ENCODE results near the gene BNIP5. TPM values are rescaled to one million over a fixed set of nuclear protein-coding genes. Genes with fewer than 3 reads are reported as not detected.

Gene BNIP5
- total and polyA plus RNA-seq, 2 of the 13 experiments (the other 11 are each of a cell fraction or from before 2014, with no cell fraction given), result not detected

DNA sequence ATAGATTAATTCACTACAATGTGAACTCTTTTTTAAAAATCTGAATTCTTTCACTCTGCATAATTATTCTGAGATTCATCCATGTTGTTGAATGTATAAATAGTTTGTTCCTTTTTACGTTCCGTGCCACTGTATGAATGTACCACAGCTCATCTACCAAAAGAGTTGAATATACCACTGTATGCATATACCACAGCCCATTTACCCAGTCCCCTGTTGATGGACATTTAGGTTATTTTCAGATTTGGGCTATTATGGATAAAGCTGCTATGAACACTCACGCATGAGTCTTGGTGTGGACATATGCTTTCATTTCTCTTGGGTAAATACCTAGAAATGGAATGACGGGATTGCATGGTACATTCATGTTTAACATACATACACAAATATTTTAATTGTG is 38.7 kb downstream of the BNIP5 start:
- in situ Hi-C loops (cut with HindIII; ENCODE audit: extremely low pct_ligation_motif_present, low pct_unique_long_range_greater_than_20kb), result no loop called here
- Histone ChIP-seq H3K4me1 (ENCODE audit: insufficient read depth, low read length) (no peaks in the 10 kb centered on the region), H3K36me3 (replicated peaks in 1 of 2; ENCODE audit: control insufficient read depth in 1 of 2, insufficient read depth in 2 of 2, low read length in 2 of 2) (no peaks in the 10 kb centered on the region), H3K9ac (ENCODE audit: insufficient read depth, low read depth, low read length) (no peak overlapping the region), H3K4me3 (replicated peaks in 1 of 3; ENCODE audit: insufficient read depth in 1 of 3, low read depth in 2 of 3, low read length in 3 of 3) (no peak overlapping the region), H3K4me2 (ENCODE audit: low read depth, low read length) (no peak overlapping the region), H2AFZ (ENCODE audit: low read length) (no peak overlapping the region), H3K27ac (ENCODE audit: extremely low read length, insufficient read depth, low read length) (no peak overlapping the region), H3K9me3 (ENCODE audit: low read length) (no peaks in the 10 kb centered on the region), H4K20me1 (ENCODE audit: insufficient read depth, low read length) (no peaks in the 10 kb centered on the region), H3K79me2 (ENCODE audit: insufficient read depth, low read length) (no peaks in the 10 kb centered on the region), H3K27me3 (ENCODE audit: control insufficient read depth in 1 of 2, insufficient read depth in 2 of 2, low read length in 2 of 2) (peaks cover 4 to 27% of the 10 kb centered on the region in 2 experiments; a peak in 3 of 5 replicates)
- ChIA-PET POLR2A (no interaction called here), CTCF (ENCODE audit: low intra/inter-chr PET ratio, low total read pairs) (no interaction called here)
- BruUV-seq (replicated peaks), result no TSS peak
- WGBS (ENCODE audit: low lambda C conversion rate), result 43% methylated on average over 4 of the region's 4 CpGs
- intact Hi-C loops (cut with micrococcal nuclease; ENCODE audit: unreplicated experiment), result no loop called here
- ATAC-seq, result no peak
- DNase-seq (ENCODE audit: low spot score), result no peak
- TF ChIP-seq ZNF382 (CRISPR knock-in tag; IDR thresholded peaks at IDR 0.05; ENCODE audit: borderline replicate concordance), result no peak
- no peak for TF ChIP-seq ZNF101 (CRISPR knock-in tag; IDR thresholded peaks at IDR 0.05; ENCODE audit: borderline replicate concordance, low read depth)
- no peak for TF ChIP-seq ZNF550 (CRISPR knock-in tag; IDR thresholded peaks at IDR 0.05; ENCODE audit: borderline replicate concordance)
- TF ChIP-seq CHCHD3 (CRISPR knock-in tag; IDR thresholded peaks at IDR 0.05), result no peak
- no peak for TF ChIP-seq PRMT3 (CRISPR knock-in tag; IDR thresholded peaks at IDR 0.05; ENCODE audit: borderline replicate concordance, low read depth)
- no peak for TF ChIP-seq ZNF317 (CRISPR knock-in tag; IDR thresholded peaks at IDR 0.05)
- FAIRE-seq, result no peak

GRCh38 chr6:36297511-36297910 is 39.2 kb downstream of the BNIP5 start:
- ChIA-PET POLR2A (no interaction called here), CTCF (ENCODE audit: low intra/inter-chr PET ratio, low total read pairs) (no interaction called here)
- Histone ChIP-seq H3K36me3 (replicated peaks in 1 of 2; ENCODE audit: control insufficient read depth in 1 of 2, insufficient read depth in 2 of 2, low read length in 2 of 2) (no peaks in the 10 kb centered on the region), H3K27ac (ENCODE audit: extremely low read length, insufficient read depth, low read length) (no peak overlapping the region), H3K4me2 (ENCODE audit: low read depth, low read length) (no peak overlapping the region), H2AFZ (ENCODE audit: low read length) (no peak overlapping the region), H3K27me3 (ENCODE audit: control insufficient read depth in 1 of 2, insufficient read depth in 2 of 2, low read length in 2 of 2) (peaks cover 4 to 31% of the 10 kb centered on the region in 2 experiments; a peak in 3 of 5 replicates), H3K4me3 (replicated peaks in 1 of 3; ENCODE audit: insufficient read depth in 1 of 3, low read depth in 2 of 3, low read length in 3 of 3) (no peak overlapping the region), H3K4me1 (ENCODE audit: insufficient read depth, low read length) (no peaks in the 10 kb centered on the region), H3K79me2 (ENCODE audit: insufficient read depth, low read length) (no peaks in the 10 kb centered on the region), H4K20me1 (ENCODE audit: insufficient read depth, low read length) (no peaks in the 10 kb centered on the region), H3K9ac (ENCODE audit: insufficient read depth, low read depth, low read length) (no peak overlapping the region), H3K9me3 (ENCODE audit: low read length) (no peaks in the 10 kb centered on the region)
- ATAC-seq (no peak), DNase-seq (ENCODE audit: low spot score) (no peak), FAIRE-seq (no peak)
- WGBS (ENCODE audit: low lambda C conversion rate), result 70% methylated on average over 7 of the region's 7 CpGs
- intact Hi-C loops (cut with micrococcal nuclease; ENCODE audit: unreplicated experiment) (no loop called here), in situ Hi-C loops (cut with HindIII; ENCODE audit: extremely low pct_ligation_motif_present, low pct_unique_long_range_greater_than_20kb) (no loop called here)
- no TSS peak for BruUV-seq (replicated peaks)
- TF ChIP-seq, protein P1, sequence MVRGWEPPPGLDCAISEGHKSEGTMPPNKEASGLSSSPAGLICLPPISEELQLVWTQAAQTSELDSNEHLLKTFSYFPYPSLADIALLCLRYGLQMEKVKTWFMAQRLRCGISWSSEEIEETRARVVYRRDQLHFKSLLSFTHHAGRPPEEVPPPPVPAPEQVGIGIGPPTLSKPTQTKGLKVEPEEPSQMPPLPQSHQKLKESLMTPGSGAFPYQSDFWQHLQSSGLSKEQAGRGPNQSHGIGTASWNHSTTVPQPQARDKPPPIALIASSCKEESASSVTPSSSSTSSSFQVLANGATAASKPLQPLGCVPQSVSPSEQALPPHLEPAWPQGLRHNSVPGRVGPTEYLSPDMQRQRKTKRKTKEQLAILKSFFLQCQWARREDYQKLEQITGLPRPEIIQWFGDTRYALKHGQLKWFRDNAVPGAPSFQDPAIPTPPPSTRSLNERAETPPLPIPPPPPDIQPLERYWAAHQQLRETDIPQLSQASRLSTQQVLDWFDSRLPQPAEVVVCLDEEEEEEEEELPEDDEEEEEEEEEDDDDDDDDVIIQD (CRISPR knock-in tag; IDR thresholded peaks at IDR 0.05; ENCODE audit: low read depth), result no peak
- TF ChIP-seq KLF15 (CRISPR knock-in tag; IDR thresholded peaks at IDR 0.05; ENCODE audit: borderline replicate concordance) (no peak), TEAD2 (CRISPR knock-in tag; IDR thresholded peaks at IDR 0.05) (no peak), SP4 (CRISPR knock-in tag; IDR thresholded peaks at IDR 0.05) (no peak), MTA3 (CRISPR knock-in tag; IDR thresholded peaks at IDR 0.05) (no peak), ZNF841 (CRISPR knock-in tag; IDR thresholded peaks at IDR 0.05; ENCODE audit: borderline replicate concordance) (no peak), SYNCRIP (IDR thresholded peaks at IDR 0.05; ENCODE audit: insufficient read depth, low read depth, low read length) (no peak)
- TF ChIP-seq, protein P2, sequence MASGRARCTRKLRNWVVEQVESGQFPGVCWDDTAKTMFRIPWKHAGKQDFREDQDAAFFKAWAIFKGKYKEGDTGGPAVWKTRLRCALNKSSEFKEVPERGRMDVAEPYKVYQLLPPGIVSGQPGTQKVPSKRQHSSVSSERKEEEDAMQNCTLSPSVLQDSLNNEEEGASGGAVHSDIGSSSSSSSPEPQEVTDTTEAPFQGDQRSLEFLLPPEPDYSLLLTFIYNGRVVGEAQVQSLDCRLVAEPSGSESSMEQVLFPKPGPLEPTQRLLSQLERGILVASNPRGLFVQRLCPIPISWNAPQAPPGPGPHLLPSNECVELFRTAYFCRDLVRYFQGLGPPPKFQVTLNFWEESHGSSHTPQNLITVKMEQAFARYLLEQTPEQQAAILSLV (CRISPR knock-in tag; IDR thresholded peaks at IDR 0.05; ENCODE audit: borderline replicate concordance), result no peak

Data from HepG2 (cell line).